Gastroesophageal sphincter (tissue), 3 donors: ENCODE data around the gene PLEKHH3.

Experiments
- CTCF ChIP-seq, 4 experiments: fragments of 200-600 bp in 2 of 4; fragments of 450-650 bp in 2 of 4; sonication (generic) in 1 of 4; IDR thresholded peaks; one replicate each; pipeline ENCODE4 v1.5.1; 2017 to 2019; ENCODE audit warnings: antibody characterized with exemption in 4 of 4, mild to moderate bottlenecking in 2 of 4, moderate library complexity in 2 of 4
- EP300 ChIP-seq: sonication (generic); formaldehyde crosslinking; IDR thresholded peaks from one replicate; pipeline ENCODE4 v1.6.1; 2017; ENCODE audit warnings: antibody characterized with exemption, mild to moderate bottlenecking
- POLR2A ChIP-seq, 2 donors: fragments of 450-650 bp; IDR thresholded peaks; one replicate each; pipeline ENCODE4 v1.6.1; 2017; ENCODE audit warnings: antibody characterized with exemption in 2 of 2, mild to moderate bottlenecking in 2 of 2, moderate library complexity in 1 of 2

- TF ChIP-seq CTCF (IDR thresholded peaks at IDR 0.05) (no peak), EP300 (no peak), POLR2A (IDR thresholded peaks at IDR 0.05) (no peak)
Measured at GRCh38 chr17:42699415-42699740, 22.6 kb upstream of the PLEKHH3 start.
